DND-41 (cell line): ENCODE results near the gene ACTL9.

Experiments
- ATAC-seq: fragments of 200-7000 bp; cut with Tn5 transposase; 3 replicates; pipeline ENCODE4 v1.9.1; 2021; ENCODE audit warnings: low read depth; ENCODE audit not compliant: insufficient read depth
- DNase-seq: peaks from one replicate; pipeline ENCODE4 v3.0.0-alpha.2; 2020
- H2AFZ ChIP-seq: 2 replicates; pipeline ENCODE4 v1.6.0; 2012; ENCODE audit warnings: low read depth, low read length
- H3K27ac ChIP-seq: 2 replicates; pipeline ENCODE4 v1.5.1; 2012; ENCODE audit warnings: low read length, inconsistent platforms
- H3K27me3 ChIP-seq: fragments of 200-600 bp; sonication (generic); 2 replicates; pipeline ENCODE4 v1.6.0; 2012; ENCODE audit warnings: low read length, mild to moderate bottlenecking, inconsistent platforms; ENCODE audit not compliant: insufficient read depth, poor library complexity
- H3K36me3 ChIP-seq: 2 replicates; pipeline ENCODE4 v1.5.1; 2012; ENCODE audit warnings: low read length, inconsistent platforms; ENCODE audit not compliant: insufficient read depth
- H3K4me1 ChIP-seq: 2 replicates; pipeline ENCODE4 v1.5.1; 2012; ENCODE audit warnings: mild to moderate bottlenecking, low read length; ENCODE audit not compliant: insufficient read depth
- H3K4me2 ChIP-seq: 2 replicates; pipeline ENCODE4 v1.6.0; 2012; ENCODE audit warnings: mild to moderate bottlenecking, moderate library complexity, low read length, inconsistent platforms; ENCODE audit not compliant: insufficient read depth
- H3K4me3 ChIP-seq, 2 experiments: fragments of 200-600 bp in 1 of 2; shearing (Covaris generic) in 1 of 2; 2 replicates each; pipeline ENCODE4 v1.5.1; 2012 to 2016; ENCODE audit warnings: inconsistent platforms in 2 of 2, low read length in 2 of 2, mild to moderate bottlenecking in 2 of 2, low read depth in 1 of 2, moderate library complexity in 1 of 2
- H3K79me2 ChIP-seq: 2 replicates; pipeline ENCODE4 v1.6.0; 2012; ENCODE audit warnings: low read length, inconsistent platforms; ENCODE audit not compliant: insufficient read depth
- H3K9ac ChIP-seq: 2 replicates; pipeline ENCODE4 v1.6.0; 2012; ENCODE audit warnings: low read depth, mild to moderate bottlenecking, inconsistent platforms, low read length, moderate library complexity
- H3K9me3 ChIP-seq: 2 replicates; pipeline ENCODE4 v1.5.1; 2012; ENCODE audit warnings: low read length, moderate library complexity, mild to moderate bottlenecking, inconsistent platforms; ENCODE audit not compliant: insufficient read depth, severe bottlenecking
- H4K20me1 ChIP-seq: 2 replicates; pipeline ENCODE4 v1.6.0; 2012; ENCODE audit warnings: low read length; ENCODE audit not compliant: insufficient read depth
- CTCF ChIP-seq: IDR thresholded peaks from 2 replicates; pipeline ENCODE4 v1.5.1; 2012; ENCODE audit warnings: borderline replicate concordance, low read length, moderate library complexity, mild to moderate bottlenecking; ENCODE audit not compliant: poor library complexity, severe bottlenecking; ENCODE audit errors: extremely low read depth
- EZH2 ChIP-seq: IDR thresholded peaks from 3 replicates; pipeline ENCODE4 v1.6.1; 2012; ENCODE audit warnings: borderline replicate concordance, low read depth, mild to moderate bottlenecking, moderate library complexity, low read length, inconsistent platforms; ENCODE audit not compliant: severe bottlenecking

Gene ACTL9

GRCh38 chr19:8682472-8682871 is 16.1 kb downstream of the ACTL9 start:
- Histone ChIP-seq H3K4me2 (no peak overlapping the region), H3K79me2 (no peaks in the 10 kb centered on the region), H2AFZ (no peak overlapping the region), H3K4me1 (no peaks in the 10 kb centered on the region), H3K36me3 (no peaks in the 10 kb centered on the region), H3K27ac (no peak overlapping the region), H3K9ac (no peak overlapping the region), H3K9me3 (no peaks in the 10 kb centered on the region), H3K4me3 (no peak overlapping the region), H4K20me1 (no peaks in the 10 kb centered on the region), H3K27me3 (no peaks in the 10 kb centered on the region)
- DNase-seq (no peak), ATAC-seq (no peak)
- TF ChIP-seq CTCF (no peak), EZH2 (no peak)

DNA sequence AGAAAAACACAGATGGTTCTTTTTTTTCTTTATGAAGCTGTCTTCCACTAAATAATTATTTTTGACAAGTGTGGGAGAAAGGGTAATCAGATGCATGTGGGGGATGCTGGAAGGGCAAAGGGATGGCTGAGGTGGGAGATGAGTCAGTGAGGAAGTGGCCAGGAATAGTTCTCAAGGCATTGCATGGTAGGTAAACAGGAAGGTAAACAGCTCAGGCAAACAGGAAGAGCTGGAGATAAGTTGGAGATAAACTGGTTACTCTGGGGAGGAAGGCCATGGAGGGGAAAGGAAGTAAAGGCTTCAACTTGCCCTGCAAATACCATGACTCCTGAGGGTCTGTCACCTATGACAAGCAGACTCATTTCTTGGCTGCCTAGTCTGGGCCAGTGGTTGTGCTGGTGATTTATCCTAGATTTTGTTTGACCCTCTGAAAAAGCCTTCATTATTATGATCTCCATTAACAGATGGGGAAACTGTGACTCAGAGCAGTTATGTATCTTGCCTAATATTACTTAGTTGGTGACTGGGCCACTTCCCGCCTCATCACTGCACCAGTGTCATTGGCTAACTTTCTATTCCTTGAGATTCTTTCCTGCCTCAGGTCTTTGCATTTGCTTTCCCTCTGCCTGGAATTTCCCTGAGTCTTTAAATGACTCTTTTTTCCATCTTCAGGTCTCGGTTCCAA is 17.1 kb downstream of the ACTL9 start:
- Histone ChIP-seq H3K36me3 (no peaks in the 10 kb centered on the region), H3K4me1 (no peaks in the 10 kb centered on the region), H3K27ac (no peak overlapping the region), H3K79me2 (no peaks in the 10 kb centered on the region), H3K27me3 (no peaks in the 10 kb centered on the region), H3K9me3 (no peaks in the 10 kb centered on the region), H2AFZ (no peak overlapping the region), H3K9ac (no peak overlapping the region), H4K20me1 (no peaks in the 10 kb centered on the region), H3K4me3 (no peak overlapping the region), H3K4me2 (no peak overlapping the region)
- TF ChIP-seq CTCF (no peak), EZH2 (no peak)
- DNase-seq (no peak), ATAC-seq (no peak)

GRCh38 chr19:8680676-8681344 is 17.8 kb downstream of the ACTL9 start:
- ATAC-seq (no peak), DNase-seq (no peak)
- Histone ChIP-seq H3K4me1 (no peaks in the 10 kb centered on the region), H3K9ac (no peak overlapping the region), H2AFZ (no peak overlapping the region), H3K79me2 (no peaks in the 10 kb centered on the region), H4K20me1 (no peaks in the 10 kb centered on the region), H3K27me3 (no peaks in the 10 kb centered on the region), H3K9me3 (no peaks in the 10 kb centered on the region), H3K4me3 (no peak overlapping the region), H3K27ac (no peak overlapping the region), H3K4me2 (no peak overlapping the region), H3K36me3 (no peaks in the 10 kb centered on the region)
- TF ChIP-seq EZH2 = no peak
- no peak for TF ChIP-seq CTCF
